VCaP (cell line): ENCODE results near the gene KIAA0930.
A peak's percentile ranks its signal among the peaks of the same experiment; 100 is the strongest.

Experiments
- H3K27ac ChIP-seq: fragments of 450-650 bp; 2 replicates; pipeline ENCODE4 v1.5.1; 2017
- TF ChIP-seq, protein P1 (sequence below): fragments of 450-650 bp; conservative IDR thresholded peaks from 2 replicates; pipeline ENCODE4 v1.5.1; 2017; ENCODE audit warnings: mild to moderate bottlenecking, moderate library complexity

The KIAA0930 gene

DNA sequence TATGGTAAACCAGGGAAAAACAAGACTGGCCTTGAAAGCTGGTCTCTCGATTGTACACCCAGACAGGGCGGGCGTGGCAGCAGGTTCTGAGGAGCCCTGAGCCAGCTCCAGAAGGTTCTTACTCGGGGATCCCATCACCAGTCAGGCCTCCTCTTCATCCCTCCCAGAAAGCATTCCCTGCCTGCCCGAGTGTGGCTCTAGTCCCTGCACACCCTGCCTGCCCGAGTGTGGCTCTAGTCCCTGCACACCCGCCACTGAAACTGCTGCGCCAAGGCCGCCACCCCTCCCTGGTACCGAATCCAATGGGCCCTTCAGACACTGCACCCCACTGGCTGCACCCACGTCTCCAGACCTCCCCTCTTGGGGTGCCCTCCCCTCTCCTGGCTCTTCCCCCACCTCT lies 30.1 kb downstream of the KIAA0930 start:
- TF ChIP-seq, protein P1, sequence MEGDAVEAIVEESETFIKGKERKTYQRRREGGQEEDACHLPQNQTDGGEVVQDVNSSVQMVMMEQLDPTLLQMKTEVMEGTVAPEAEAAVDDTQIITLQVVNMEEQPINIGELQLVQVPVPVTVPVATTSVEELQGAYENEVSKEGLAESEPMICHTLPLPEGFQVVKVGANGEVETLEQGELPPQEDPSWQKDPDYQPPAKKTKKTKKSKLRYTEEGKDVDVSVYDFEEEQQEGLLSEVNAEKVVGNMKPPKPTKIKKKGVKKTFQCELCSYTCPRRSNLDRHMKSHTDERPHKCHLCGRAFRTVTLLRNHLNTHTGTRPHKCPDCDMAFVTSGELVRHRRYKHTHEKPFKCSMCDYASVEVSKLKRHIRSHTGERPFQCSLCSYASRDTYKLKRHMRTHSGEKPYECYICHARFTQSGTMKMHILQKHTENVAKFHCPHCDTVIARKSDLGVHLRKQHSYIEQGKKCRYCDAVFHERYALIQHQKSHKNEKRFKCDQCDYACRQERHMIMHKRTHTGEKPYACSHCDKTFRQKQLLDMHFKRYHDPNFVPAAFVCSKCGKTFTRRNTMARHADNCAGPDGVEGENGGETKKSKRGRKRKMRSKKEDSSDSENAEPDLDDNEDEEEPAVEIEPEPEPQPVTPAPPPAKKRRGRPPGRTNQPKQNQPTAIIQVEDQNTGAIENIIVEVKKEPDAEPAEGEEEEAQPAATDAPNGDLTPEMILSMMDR = no peak
- no peak overlapping the region for H3K27ac ChIP-seq

DNA sequence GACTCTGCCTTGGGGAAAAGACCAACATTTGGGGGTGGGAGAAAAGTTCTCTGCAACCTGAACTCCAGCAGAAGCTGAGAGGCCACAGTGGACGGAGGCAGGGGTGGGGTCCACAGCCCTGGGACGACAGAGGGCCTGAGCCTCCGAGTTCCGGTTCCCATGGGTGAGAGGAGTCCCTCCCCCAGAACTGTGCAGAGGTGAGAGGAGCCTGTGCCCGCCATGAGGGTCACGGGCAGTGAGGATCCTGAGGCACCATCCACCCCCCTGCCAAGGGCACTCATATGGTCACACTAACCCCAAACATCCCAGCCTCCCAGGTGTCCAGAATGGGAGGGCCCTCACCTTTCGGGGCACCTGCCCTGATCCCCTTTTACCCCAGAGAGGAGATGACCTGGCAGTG lies 30.5 kb downstream of the KIAA0930 start:
- H3K27ac ChIP-seq = no peak overlapping the region
- TF ChIP-seq, protein P1 = no peak

DNA sequence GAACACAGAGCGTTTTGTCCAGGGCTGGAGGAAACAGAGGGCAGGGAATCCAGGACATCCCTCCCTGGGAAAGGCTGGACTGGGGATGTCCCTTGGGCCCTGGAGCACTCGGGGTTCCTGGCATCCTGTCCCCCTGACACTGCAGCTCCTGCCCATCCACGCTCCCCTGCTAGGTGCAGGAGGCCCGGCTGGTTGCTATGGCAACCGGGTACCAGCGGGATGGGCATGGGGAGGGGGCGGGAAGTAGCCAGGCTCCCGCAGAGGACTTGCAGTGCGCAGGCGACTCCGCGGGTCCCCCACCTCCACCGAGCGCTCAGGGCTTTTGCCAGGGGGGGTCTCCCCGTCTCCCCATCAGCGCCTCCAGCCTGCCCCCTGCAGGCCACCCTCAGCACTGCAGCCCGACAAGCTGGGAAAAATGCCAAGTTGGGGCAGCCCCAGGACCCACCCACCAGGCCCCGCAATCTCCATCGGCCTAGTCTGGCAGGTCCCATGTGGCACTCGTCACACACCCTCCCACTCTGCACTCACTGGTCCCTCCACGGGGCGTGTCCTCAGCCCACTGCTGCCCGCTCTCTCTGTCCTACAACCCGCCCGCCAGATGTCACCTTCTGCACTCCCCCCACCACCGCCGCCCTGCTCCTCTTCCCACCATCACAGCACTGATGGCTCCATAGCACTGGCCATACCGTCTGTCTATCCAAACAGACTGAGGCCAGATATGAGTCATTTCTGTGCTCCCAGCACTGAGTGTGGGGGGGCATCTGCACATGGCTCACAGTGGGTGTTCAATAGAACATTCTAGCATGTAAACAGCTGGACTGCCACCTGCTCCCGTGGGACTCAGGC lies 31.5 kb downstream of the KIAA0930 start:
- TF ChIP-seq, protein P1 = peak; percentile 63
- peak overlapping the region; percentile 36 for H3K27ac ChIP-seq

DNA sequence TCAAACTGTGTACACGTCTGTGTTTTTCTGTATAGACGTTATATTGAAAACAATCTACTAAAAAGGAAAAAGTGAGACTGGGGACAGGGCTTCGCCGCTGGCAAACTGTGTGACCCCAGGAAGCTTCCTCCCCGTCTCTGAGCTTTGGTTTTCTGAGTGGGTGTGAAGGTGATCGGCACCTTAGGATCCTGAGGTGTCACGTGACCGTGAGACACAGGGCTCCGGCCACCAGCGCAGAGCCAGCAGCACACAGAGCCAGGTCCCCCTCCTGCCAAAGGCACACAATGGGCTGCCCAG lies 32.0 kb downstream of the KIAA0930 start:
- H3K27ac ChIP-seq = peak overlapping the region; percentile 36

DNA sequence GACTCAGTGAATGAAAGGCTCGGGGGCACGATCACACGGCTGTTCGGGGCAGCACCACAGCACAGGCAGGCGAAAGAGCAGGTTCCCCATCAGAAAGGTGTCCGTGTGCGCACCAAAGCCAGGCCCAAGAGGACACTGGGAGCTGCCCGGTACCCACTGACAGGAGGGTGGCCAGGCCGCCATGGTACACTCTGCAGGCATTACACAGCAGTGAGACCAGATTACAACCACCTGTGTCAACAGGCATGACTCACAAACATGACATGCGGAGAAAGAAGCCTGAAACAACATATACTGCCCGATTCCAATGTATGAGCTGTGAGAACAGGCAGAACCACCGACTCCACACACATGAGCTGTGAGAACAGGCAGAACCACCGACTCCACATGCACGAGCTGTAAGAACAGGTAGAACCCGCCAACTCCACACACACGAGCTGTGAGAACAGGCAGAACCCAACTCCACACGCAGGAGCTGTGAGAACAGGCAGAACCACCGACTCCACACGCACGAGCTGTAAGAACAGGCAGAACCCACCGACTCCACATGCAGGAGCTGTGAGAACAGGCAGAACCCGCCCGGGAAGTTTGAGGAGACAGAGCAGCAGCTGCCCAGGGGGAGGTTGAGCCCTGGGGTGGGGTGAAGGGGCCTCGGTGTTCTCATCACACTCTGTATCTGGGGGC lies 32.6 kb downstream of the KIAA0930 start:
- TF ChIP-seq, protein P1 = no peak

More for the DNA sequence above, 32.0 kb downstream of the KIAA0930 start:
- TF ChIP-seq, protein P1 = no peak

DNA sequence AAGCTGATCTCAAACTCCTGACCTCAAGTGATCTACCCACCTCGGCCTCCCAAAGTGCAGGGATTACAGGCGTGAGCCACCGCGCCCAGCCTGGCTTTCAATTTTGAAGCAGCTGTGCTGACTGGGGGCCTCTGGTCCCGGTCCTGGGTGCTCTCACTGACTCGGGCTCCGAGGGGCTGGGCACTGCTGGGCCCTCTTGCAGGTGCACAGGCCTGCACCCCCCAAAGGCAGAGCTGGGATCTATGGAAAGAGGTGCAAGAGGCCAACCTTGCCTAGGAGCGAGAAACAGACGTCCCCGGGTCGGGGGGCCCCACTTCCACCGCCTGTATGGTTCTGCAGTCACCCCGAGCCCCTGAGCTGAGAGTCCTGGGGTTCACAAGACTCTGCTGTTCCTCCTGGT lies 33.2 kb downstream of the KIAA0930 start:
- TF ChIP-seq, protein P1 = no peak
- no peak overlapping the region for H3K27ac ChIP-seq

More for the DNA sequence above, 32.6 kb downstream of the KIAA0930 start:
- peak overlapping the region; percentile 36 for H3K27ac ChIP-seq

DNA sequence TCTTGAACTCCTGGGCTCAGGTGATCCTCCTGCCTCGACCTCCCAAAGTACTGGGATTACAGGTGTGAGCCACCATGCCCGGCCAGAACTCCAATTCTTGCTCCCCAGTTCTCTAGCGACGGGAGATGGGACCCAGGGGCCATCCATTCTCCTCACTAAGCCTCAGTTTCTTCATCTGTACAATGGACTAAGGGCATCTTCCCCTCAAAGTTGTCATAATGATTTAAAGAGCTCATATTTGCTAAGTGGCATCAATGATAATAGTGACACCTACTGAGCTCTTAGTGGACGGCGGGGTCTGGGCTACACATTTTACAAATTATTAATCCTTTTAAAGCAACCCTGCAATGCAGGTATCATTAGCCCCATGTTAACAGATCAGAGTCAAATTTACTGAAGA lies 34.5 kb downstream of the KIAA0930 start:
- H3K27ac ChIP-seq = no peak overlapping the region
- TF ChIP-seq, protein P1 = peak; percentile 19; the same call in 1 of the 2 replicates
